ENCODE measurements around the gene STAC3. TPM values are rescaled to one million over a fixed set of nuclear protein-coding genes. Genes with fewer than 3 reads are reported as not detected.

The STAC3 gene
- polyA plus RNA-seq, 1 experiment: 0.25 TPM

DNA sequence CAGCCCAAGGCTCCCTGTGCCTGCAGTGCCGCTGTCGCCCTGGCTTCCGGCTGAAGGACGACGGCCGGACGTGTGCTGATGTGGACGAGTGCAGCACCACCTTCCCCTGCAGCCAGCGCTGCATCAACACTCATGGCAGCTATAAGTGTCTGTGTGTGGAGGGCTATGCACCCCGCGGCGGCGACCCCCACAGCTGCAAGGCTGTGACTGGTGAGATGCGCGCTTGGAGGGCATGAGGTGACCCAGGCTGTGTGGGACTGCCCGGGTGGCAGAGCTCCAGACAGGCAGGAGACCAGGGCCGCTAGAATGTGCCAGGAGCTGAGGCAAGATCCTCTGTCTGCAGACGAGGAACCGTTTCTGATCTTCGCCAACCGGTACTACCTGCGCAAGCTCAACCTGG is 54.0 kb downstream of the STAC3 start:
- no peaks in the 10 kb centered on the region; the same call in 1 of the 2 replicates for H3K9me3 ChIP-seq (ENCODE audit: control insufficient read depth, insufficient read depth, low read length)
- CTCF ChIA-PET: no interaction called here
- POLR2A ChIA-PET: interaction anchor here (1.1 kb wide), 1 partner anchor 17 kb away, joined by 3 read pairs; no protein-coding TSS in a partner anchor

DNA sequence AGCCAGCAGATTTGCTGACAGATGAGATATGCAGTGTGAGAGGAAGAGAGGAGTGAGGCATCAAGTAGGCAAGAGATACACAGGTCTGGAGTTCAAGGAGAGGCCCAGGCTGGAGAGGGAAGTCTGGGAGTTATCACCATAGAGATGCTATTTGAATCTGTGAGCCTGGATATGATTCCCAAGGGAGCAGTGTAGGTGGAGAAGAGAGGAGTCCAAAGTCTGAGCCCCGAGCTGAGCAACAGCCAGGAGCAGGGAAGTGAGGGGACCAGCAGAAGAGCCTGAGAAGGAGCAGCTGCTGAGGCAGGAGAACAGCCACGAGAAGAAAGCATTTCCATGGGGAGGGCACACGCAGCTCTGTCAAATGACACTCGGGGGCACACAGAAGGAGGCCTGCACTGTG is 54.5 kb downstream of the STAC3 start:
- Histone ChIP-seq H3K27ac (ENCODE audit: low read depth, low read length) (no peak overlapping the region), H3K27me3 (ENCODE audit: control insufficient read depth, insufficient read depth, low read length) (no peaks in the 10 kb centered on the region), H3K9me3 (ENCODE audit: control insufficient read depth, insufficient read depth, low read length) (no peaks in the 10 kb centered on the region; the same call in 1 of the 2 replicates), H3K4me3 (ENCODE audit: low read depth, low read length) (no peak overlapping the region)
- no peak for DNase-seq (ENCODE audit: low read depth, low spot score)
- POLR2A ChIA-PET: no interaction called here
- TF ChIP-seq, protein P1, sequence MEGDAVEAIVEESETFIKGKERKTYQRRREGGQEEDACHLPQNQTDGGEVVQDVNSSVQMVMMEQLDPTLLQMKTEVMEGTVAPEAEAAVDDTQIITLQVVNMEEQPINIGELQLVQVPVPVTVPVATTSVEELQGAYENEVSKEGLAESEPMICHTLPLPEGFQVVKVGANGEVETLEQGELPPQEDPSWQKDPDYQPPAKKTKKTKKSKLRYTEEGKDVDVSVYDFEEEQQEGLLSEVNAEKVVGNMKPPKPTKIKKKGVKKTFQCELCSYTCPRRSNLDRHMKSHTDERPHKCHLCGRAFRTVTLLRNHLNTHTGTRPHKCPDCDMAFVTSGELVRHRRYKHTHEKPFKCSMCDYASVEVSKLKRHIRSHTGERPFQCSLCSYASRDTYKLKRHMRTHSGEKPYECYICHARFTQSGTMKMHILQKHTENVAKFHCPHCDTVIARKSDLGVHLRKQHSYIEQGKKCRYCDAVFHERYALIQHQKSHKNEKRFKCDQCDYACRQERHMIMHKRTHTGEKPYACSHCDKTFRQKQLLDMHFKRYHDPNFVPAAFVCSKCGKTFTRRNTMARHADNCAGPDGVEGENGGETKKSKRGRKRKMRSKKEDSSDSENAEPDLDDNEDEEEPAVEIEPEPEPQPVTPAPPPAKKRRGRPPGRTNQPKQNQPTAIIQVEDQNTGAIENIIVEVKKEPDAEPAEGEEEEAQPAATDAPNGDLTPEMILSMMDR (IDR thresholded peaks at IDR 0.05; ENCODE audit: low read depth, low read length): no peak
- CTCF ChIA-PET: no interaction called here

More for the DNA sequence above, 54.0 kb downstream of the STAC3 start:
- Histone ChIP-seq H3K27me3 (ENCODE audit: control insufficient read depth, insufficient read depth, low read length) (no peaks in the 10 kb centered on the region), H3K27ac (ENCODE audit: low read depth, low read length) (no peak overlapping the region), H3K4me3 (ENCODE audit: low read depth, low read length) (no peak overlapping the region)
- TF ChIP-seq, protein P1 (IDR thresholded peaks at IDR 0.05; ENCODE audit: low read depth, low read length): no peak
- no peak for DNase-seq (ENCODE audit: low read depth, low spot score)

DNA sequence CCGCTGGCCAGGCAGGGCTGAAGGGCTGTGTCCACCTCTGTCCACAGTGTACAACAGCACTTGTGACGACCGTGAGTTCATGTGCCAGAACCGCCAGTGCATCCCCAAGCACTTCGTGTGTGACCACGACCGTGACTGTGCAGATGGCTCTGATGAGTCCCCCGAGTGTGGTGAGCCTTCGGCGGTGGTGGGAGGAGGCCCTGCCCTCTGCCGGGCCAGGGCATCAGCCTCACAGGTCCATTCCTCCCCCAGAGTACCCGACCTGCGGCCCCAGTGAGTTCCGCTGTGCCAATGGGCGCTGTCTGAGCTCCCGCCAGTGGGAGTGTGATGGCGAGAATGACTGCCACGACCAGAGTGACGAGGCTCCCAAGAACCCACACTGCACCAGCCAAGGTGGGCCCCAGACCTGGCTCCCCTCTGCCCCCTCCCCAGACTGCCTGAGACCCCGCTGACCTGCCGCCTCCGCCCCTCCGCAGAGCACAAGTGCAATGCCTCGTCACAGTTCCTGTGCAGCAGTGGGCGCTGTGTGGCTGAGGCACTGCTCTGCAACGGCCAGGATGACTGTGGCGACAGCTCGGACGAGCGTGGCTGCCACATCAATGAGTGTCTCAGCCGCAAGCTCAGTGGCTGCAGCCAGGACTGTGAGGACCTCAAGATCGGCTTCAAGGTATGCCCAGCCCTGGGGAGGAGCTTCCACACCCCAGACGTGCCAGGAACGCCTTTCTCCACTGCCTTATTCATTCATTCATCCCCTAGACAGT is 55.2 kb downstream of the STAC3 start:
- POLR2A ChIA-PET: no interaction called here
- no peak for DNase-seq (ENCODE audit: low read depth, low spot score)
- CTCF ChIA-PET: no interaction called here
- no peaks in the 10 kb centered on the region for H3K27me3 ChIP-seq (ENCODE audit: control insufficient read depth, insufficient read depth, low read length)
- H3K9me3 ChIP-seq (ENCODE audit: control insufficient read depth, insufficient read depth, low read length): no peaks in the 10 kb centered on the region; the same call in 1 of the 2 replicates
- no peak overlapping the region for H3K27ac ChIP-seq (ENCODE audit: low read depth, low read length)
- TF ChIP-seq, protein P1 (IDR thresholded peaks at IDR 0.05; ENCODE audit: low read depth, low read length): no peak
- H3K4me3 ChIP-seq (ENCODE audit: low read depth, low read length): no peak overlapping the region

DNA sequence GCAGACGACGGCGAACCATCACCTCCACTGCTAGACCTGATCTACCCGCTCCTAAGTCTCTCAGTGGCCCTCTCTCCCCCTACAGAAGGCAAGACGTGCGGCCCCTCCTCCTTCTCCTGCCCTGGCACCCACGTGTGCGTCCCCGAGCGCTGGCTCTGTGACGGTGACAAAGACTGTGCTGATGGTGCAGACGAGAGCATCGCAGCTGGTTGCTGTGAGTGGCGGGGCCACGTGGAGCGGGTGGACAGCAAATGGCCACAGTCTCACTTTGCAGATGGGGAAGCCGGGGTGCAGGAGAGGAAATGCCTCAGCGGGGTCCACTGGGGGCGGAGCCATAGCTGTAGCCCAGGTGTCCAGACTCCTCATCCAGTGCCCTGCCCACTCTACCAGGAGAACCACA is 55.8 kb downstream of the STAC3 start:
- Histone ChIP-seq H3K4me3 (ENCODE audit: low read depth, low read length) (no peak overlapping the region), H3K27me3 (ENCODE audit: control insufficient read depth, insufficient read depth, low read length) (no peaks in the 10 kb centered on the region), H3K9me3 (ENCODE audit: control insufficient read depth, insufficient read depth, low read length) (no peaks in the 10 kb centered on the region; the same call in 1 of the 2 replicates), H3K27ac (ENCODE audit: low read depth, low read length) (no peak overlapping the region)
- POLR2A ChIA-PET: no interaction called here
- CTCF ChIA-PET: no interaction called here
- DNase-seq (ENCODE audit: low read depth, low spot score): no peak
- TF ChIP-seq, protein P1 (IDR thresholded peaks at IDR 0.05; ENCODE audit: low read depth, low read length): no peak

DNA sequence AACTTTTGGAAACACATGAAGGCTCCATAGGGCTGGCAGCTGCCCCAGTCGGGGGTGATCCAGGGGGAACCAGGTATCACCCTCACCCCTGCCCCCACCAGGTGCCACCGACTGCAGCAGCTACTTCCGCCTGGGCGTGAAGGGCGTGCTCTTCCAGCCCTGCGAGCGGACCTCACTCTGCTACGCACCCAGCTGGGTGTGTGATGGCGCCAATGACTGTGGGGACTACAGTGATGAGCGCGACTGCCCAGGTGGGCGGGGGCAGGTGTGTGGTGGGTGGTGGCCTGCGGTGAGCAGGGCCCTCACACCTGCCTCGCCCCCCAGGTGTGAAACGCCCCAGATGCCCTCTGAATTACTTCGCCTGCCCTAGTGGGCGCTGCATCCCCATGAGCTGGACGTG is 56.7 kb downstream of the STAC3 start:
- Histone ChIP-seq H3K27me3 (ENCODE audit: control insufficient read depth, insufficient read depth, low read length) (no peaks in the 10 kb centered on the region), H3K27ac (ENCODE audit: low read depth, low read length) (no peak overlapping the region), H3K4me3 (ENCODE audit: low read depth, low read length) (no peak overlapping the region), H3K9me3 (ENCODE audit: control insufficient read depth, insufficient read depth, low read length) (no peaks in the 10 kb centered on the region; the same call in 1 of the 2 replicates)
- CTCF ChIA-PET: interaction anchor here (1.8 kb wide), 1 partner anchor 11 kb away, joined by 4 read pairs; no protein-coding TSS in a partner anchor
- POLR2A ChIA-PET: no interaction called here
- no peak for DNase-seq (ENCODE audit: low read depth, low spot score)
- TF ChIP-seq, protein P1 (IDR thresholded peaks at IDR 0.05; ENCODE audit: low read depth, low read length): no peak

All from AG04450 (cell line).